SK-N-SH treated with all-trans-retinoic acid at 6 μM for 48 hours (cell line): ENCODE data around the gene DHX38.

Source experiments
- ATAC-seq: fragments of 200-7000 bp; cut with Tn5 transposase; 3 replicates; pipeline ENCODE4 v1.9.1; 2020; ENCODE audit warnings: mild to moderate bottlenecking, moderate library complexity
- ARNTL ChIP-seq: fragments of 450-650 bp; formaldehyde crosslinking; IDR thresholded peaks from 2 replicates; pipeline ENCODE4 v1.5.0; 2020; ENCODE audit warnings: low read depth, mild to moderate bottlenecking, moderate library complexity, borderline replicate concordance
- BACH2 ChIP-seq: fragments of 250-450 bp; sonication (Bioruptor Pico); IDR thresholded peaks from 2 replicates; pipeline ENCODE4 v1.9.0; 2021; ENCODE audit warnings: mild to moderate bottlenecking, borderline replicate concordance
- CREB5 ChIP-seq: fragments of 250-450 bp; sonication (Bioruptor Pico); IDR thresholded peaks from 2 replicates; pipeline ENCODE4 v1.5.1; 2020; ENCODE audit warnings: low read depth, mild to moderate bottlenecking, moderate library complexity
- CSDC2 ChIP-seq: fragments of 250-450 bp; sonication (Bioruptor Pico); IDR thresholded peaks from 2 replicates; pipeline ENCODE4 v1.5.0; 2020; ENCODE audit warnings: mild to moderate bottlenecking, moderate library complexity
- CSRNP3 ChIP-seq: fragments of 250-450 bp; sonication (Bioruptor Pico); IDR thresholded peaks from 2 replicates; pipeline ENCODE4 v1.5.1; 2021; ENCODE audit warnings: mild to moderate bottlenecking, moderate library complexity
- GLIS3 ChIP-seq: fragments of 250-450 bp; sonication (Bioruptor Pico); IDR thresholded peaks from 2 replicates; pipeline ENCODE4 v1.5.0; 2020; ENCODE audit warnings: mild to moderate bottlenecking, moderate library complexity
- ISL1 ChIP-seq: fragments of 250-450 bp; sonication (Bioruptor Pico); IDR thresholded peaks from 2 replicates; pipeline ENCODE4 v2.1.2; 2022; ENCODE audit warnings: mild to moderate bottlenecking, moderate library complexity
- OSR1 ChIP-seq: fragments of 250-450 bp; sonication (Bioruptor Pico); IDR thresholded peaks from 2 replicates; pipeline ENCODE4 v1.8.0; 2022; ENCODE audit warnings: moderate library complexity, mild to moderate bottlenecking, inconsistent platforms
- PATZ1 ChIP-seq: fragments of 250-450 bp; sonication (Bioruptor Pico); IDR thresholded peaks from 2 replicates; pipeline ENCODE4 v1.8.0; 2020; ENCODE audit warnings: mild to moderate bottlenecking, moderate library complexity, borderline replicate concordance
- POU6F1 ChIP-seq: fragments of 250-450 bp; sonication (Bioruptor Pico); IDR thresholded peaks from 2 replicates; pipeline ENCODE4 v1.8.0; 2021; ENCODE audit warnings: low read depth, mild to moderate bottlenecking, moderate library complexity, borderline replicate concordance
- PPARA ChIP-seq: fragments of 250-450 bp; sonication (Bioruptor Pico); IDR thresholded peaks from 2 replicates; pipeline ENCODE4 v1.5.0; 2020; ENCODE audit warnings: mild to moderate bottlenecking, borderline replicate concordance
- RARB ChIP-seq: fragments of 250-450 bp; sonication (Bioruptor Pico); IDR thresholded peaks from 2 replicates; pipeline ENCODE4 v1.8.0; 2021; ENCODE audit warnings: mild to moderate bottlenecking, moderate library complexity
- SNAI2 ChIP-seq: fragments of 250-450 bp; sonication (Bioruptor Pico); IDR thresholded peaks from 2 replicates; pipeline ENCODE4 v1.5.0; 2020; ENCODE audit warnings: mild to moderate bottlenecking, moderate library complexity
- TCF4 ChIP-seq: fragments of 250-450 bp; sonication (Bioruptor Pico); IDR thresholded peaks from 2 replicates; pipeline ENCODE4 v1.8.0; 2021; ENCODE audit warnings: mild to moderate bottlenecking, moderate library complexity, borderline replicate concordance
- TOX ChIP-seq: fragments of 250-450 bp; sonication (Bioruptor Pico); IDR thresholded peaks from 2 replicates; pipeline ENCODE4 v1.8.0; 2021; ENCODE audit warnings: mild to moderate bottlenecking, moderate library complexity, borderline replicate concordance
- TSHZ2 ChIP-seq: fragments of 250-450 bp; sonication (Bioruptor Pico); IDR thresholded peaks from 2 replicates; pipeline ENCODE4 v1.5.0; 2020; ENCODE audit warnings: mild to moderate bottlenecking, moderate library complexity
- ZC3H10 ChIP-seq: fragments of 250-450 bp; sonication (Bioruptor Pico); IDR thresholded peaks from 2 replicates; pipeline ENCODE4 v1.5.1; 2021; ENCODE audit warnings: mild to moderate bottlenecking, moderate library complexity
- ZFP3 ChIP-seq: fragments of 250-450 bp; sonication (Bioruptor Pico); IDR thresholded peaks from 2 replicates; pipeline ENCODE4 v1.5.0; 2020; ENCODE audit warnings: mild to moderate bottlenecking, moderate library complexity
- ZNF565 ChIP-seq: fragments of 450-650 bp; formaldehyde crosslinking; conservative IDR thresholded peaks from 2 replicates; pipeline ENCODE4 v1.5.0; 2020; ENCODE audit warnings: low read depth, mild to moderate bottlenecking, moderate library complexity

Gene DHX38

GRCh38 chr16:72083778-72084404 is 9.8 kb upstream of the DHX38 start:
- TF ChIP-seq TOX (CRISPR knock-in tag), result no peak
- TF ChIP-seq ZC3H10 (CRISPR knock-in tag), result no peak
- no peak for TF ChIP-seq RARB (CRISPR knock-in tag)
- no peak for TF ChIP-seq GLIS3
- no peak for TF ChIP-seq PPARA (CRISPR knock-in tag)
- TF ChIP-seq CREB5 (CRISPR knock-in tag), result no peak
- TF ChIP-seq ZFP3 (CRISPR knock-in tag), result no peak
- no peak for TF ChIP-seq TCF4 (CRISPR knock-in tag)
- no peak for TF ChIP-seq CSDC2 (CRISPR knock-in tag)
- TF ChIP-seq POU6F1 (CRISPR knock-in tag), result no peak
- no peak for TF ChIP-seq CSRNP3 (CRISPR knock-in tag)
- no peak for TF ChIP-seq ZNF565 (CRISPR knock-in tag)
- no peak for TF ChIP-seq OSR1
- TF ChIP-seq ISL1, result no peak
- TF ChIP-seq BACH2 (CRISPR knock-in tag), result no peak
- TF ChIP-seq, all 23 proteins: peak for 0
- no peak for ATAC-seq

- TF ChIP-seq TCF4 (CRISPR knock-in tag) (no peak), ZC3H10 (CRISPR knock-in tag) (no peak), ZNF565 (CRISPR knock-in tag) (no peak), GLIS3 (no peak)
- ATAC-seq, result no peak
Measured at GRCh38 chr16:72084445-72084844, 9.2 kb upstream of the DHX38 start.

- no peak for ATAC-seq
- TF ChIP-seq TSHZ2 (CRISPR knock-in tag) (no peak), SNAI2 (CRISPR knock-in tag) (no peak), TOX (CRISPR knock-in tag) (no peak), CSRNP3 (CRISPR knock-in tag) (no peak), OSR1 (no peak), PPARA (CRISPR knock-in tag) (no peak), ARNTL (CRISPR knock-in tag) (no peak), PATZ1 (CRISPR knock-in tag) (no peak), CREB5 (CRISPR knock-in tag) (no peak), ZFP3 (CRISPR knock-in tag) (no peak)
Measured at GRCh38 chr16:72085002-72085401, 8.6 kb upstream of the DHX38 start.
